22Rv1 (cell line): ENCODE data around the gene KCNJ6.

ENCODE experiments used
- H3K27ac ChIP-seq: fragments of 450-650 bp; 2 replicates; pipeline ENCODE4 v1.5.1; 2017
- CTCF ChIP-seq: fragments of 450-650 bp; IDR thresholded peaks from 2 replicates; pipeline ENCODE4 v1.5.1; 2017; ENCODE audit warnings: mild to moderate bottlenecking
- ZFX ChIP-seq: fragments of 450-650 bp; IDR thresholded peaks from 2 replicates; pipeline ENCODE4 v1.6.1; 2017; ENCODE audit warnings: antibody characterized with exemption, borderline replicate concordance

The KCNJ6 gene

GRCh38 chr21:37758982-37759381 is 157.3 kb downstream of the KCNJ6 start:
- no peak overlapping the region for H3K27ac ChIP-seq
- TF ChIP-seq ZFX, result no peak
- peak; percentile 37 for TF ChIP-seq CTCF

- no peak for TF ChIP-seq ZFX
- no peak for TF ChIP-seq CTCF
These were observed 158.5 kb downstream of the KCNJ6 start for GRCh38 chr21:37757606-37758376.

GRCh38 chr21:37753122-37753599 is 163.1 kb downstream of the KCNJ6 start:
- no peak overlapping the region for H3K27ac ChIP-seq
- no peak for TF ChIP-seq ZFX
- no peak for TF ChIP-seq CTCF

More at GRCh38 chr21:37757606-37758376, 158.5 kb downstream of the KCNJ6 start:
- H3K27ac ChIP-seq, result no peak overlapping the region

- H3K27ac ChIP-seq, result no peak overlapping the region
- TF ChIP-seq ZFX (no peak), CTCF (no peak)
These were observed 164.8 kb downstream of the KCNJ6 start for GRCh38 chr21:37751268-37751975.

- H3K27ac ChIP-seq, result no peak overlapping the region
- TF ChIP-seq CTCF, result no peak
- TF ChIP-seq ZFX, result no peak
These were observed 167.1 kb downstream of the KCNJ6 start for GRCh38 chr21:37749132-37749531.

- TF ChIP-seq ZFX (no peak), CTCF (no peak)
- no peak overlapping the region for H3K27ac ChIP-seq
These were observed 167.9 kb downstream of the KCNJ6 start for GRCh38 chr21:37748351-37748750.

GRCh38 chr21:37746849-37747248 is 169.4 kb downstream of the KCNJ6 start:
- TF ChIP-seq CTCF (no peak), ZFX (no peak)
- no peak overlapping the region for H3K27ac ChIP-seq
